BJ (cell line): ENCODE data around the gene CSRP3. TPM values are rescaled to one million over a fixed set of nuclear protein-coding genes. Genes with fewer than 3 reads are reported as not detected.
A peak's percentile ranks its signal among the peaks of the same experiment; 100 is the strongest.

Experiments used
- CTCF ChIA-PET: fragments of 350-600 bp; formaldehyde crosslinking; extraction: SDS; loops from one replicate; lab custom pipeline; 2021; ENCODE audit warnings: antibody characterized with exemption, inconsistent platforms; lab: Yijun Ruan, JAX
- POLR2A ChIA-PET: fragments of 300-600 bp; sonication (Branson Sonifier 250); formaldehyde crosslinking; extraction: SDS; loops from one replicate; lab custom pipeline; 2021; ENCODE audit warnings: antibody characterized with exemption; lab: Charles Lee
- DNase-seq: peaks from one replicate; pipeline ENCODE4 v3.0.0-alpha.2; 2011; ENCODE audit warnings: low read depth
- H3K27me3 ChIP-seq: 2 replicates; pipeline ENCODE4 v1.6.0; 2011; ENCODE audit warnings: low read length; ENCODE audit not compliant: control insufficient read depth, insufficient read depth
- H3K36me3 ChIP-seq: 2 replicates; pipeline ENCODE4 v1.5.1; 2011; ENCODE audit warnings: low read length; ENCODE audit not compliant: control insufficient read depth, insufficient read depth
- H3K4me3 ChIP-seq: 2 replicates; pipeline ENCODE4 v1.5.1; 2011; ENCODE audit warnings: low read depth, mild to moderate bottlenecking, control low read depth, low read length
- polyA plus RNA-seq: library from polyadenylated mRNA; depleted of rRNA; stranded (reverse); fragments of >200 nt; gene quantifications from 2 replicates; pipeline ENCODE4 v1.2.3, GENCODE V29; 2011
- TF ChIP-seq, protein P1 (sequence below): IDR thresholded peaks from 2 replicates; pipeline ENCODE4 v1.5.1; 2011; ENCODE audit warnings: low read depth, mild to moderate bottlenecking, control low read depth, inconsistent platforms, low read length, moderate library complexity; ENCODE audit not compliant: insufficient read depth

Gene CSRP3
- polyA plus RNA-seq, 1 experiment, result not detected

- TF ChIP-seq, protein P1, sequence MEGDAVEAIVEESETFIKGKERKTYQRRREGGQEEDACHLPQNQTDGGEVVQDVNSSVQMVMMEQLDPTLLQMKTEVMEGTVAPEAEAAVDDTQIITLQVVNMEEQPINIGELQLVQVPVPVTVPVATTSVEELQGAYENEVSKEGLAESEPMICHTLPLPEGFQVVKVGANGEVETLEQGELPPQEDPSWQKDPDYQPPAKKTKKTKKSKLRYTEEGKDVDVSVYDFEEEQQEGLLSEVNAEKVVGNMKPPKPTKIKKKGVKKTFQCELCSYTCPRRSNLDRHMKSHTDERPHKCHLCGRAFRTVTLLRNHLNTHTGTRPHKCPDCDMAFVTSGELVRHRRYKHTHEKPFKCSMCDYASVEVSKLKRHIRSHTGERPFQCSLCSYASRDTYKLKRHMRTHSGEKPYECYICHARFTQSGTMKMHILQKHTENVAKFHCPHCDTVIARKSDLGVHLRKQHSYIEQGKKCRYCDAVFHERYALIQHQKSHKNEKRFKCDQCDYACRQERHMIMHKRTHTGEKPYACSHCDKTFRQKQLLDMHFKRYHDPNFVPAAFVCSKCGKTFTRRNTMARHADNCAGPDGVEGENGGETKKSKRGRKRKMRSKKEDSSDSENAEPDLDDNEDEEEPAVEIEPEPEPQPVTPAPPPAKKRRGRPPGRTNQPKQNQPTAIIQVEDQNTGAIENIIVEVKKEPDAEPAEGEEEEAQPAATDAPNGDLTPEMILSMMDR, result no peak
- CTCF ChIA-PET, result interaction anchor here (1.1 kb wide), 1 partner anchor 14 kb away, joined by 4 read pairs; no protein-coding TSS in a partner anchor
- peak; percentile 32 for DNase-seq
- Histone ChIP-seq H3K27me3 (no peaks in the 10 kb centered on the region), H3K36me3 (no peaks in the 10 kb centered on the region; the same call in 1 of the 2 replicates), H3K4me3 (no peak overlapping the region)
- POLR2A ChIA-PET, result no interaction called here
Observed at GRCh38 chr11:19232910-19233503, 31.2 kb upstream of the CSRP3 start.

GRCh38 chr11:19229671-19230070 lies 27.9 kb upstream of the CSRP3 start:
- ChIA-PET CTCF (interaction anchor here (1.3 kb wide), 2 partner anchors 30 to 153 kb away, joined by 4 to 5 read pairs; no protein-coding TSS in a partner anchor), POLR2A (no interaction called here)
- no peaks in the 10 kb centered on the region; the same call in 1 of the 2 replicates for H3K36me3 ChIP-seq
- DNase-seq, result no peak
- no peaks in the 10 kb centered on the region for H3K27me3 ChIP-seq
- TF ChIP-seq, protein P1, result no peak
- no peak overlapping the region for H3K4me3 ChIP-seq

GRCh38 chr11:19228968-19229367 lies 27.2 kb upstream of the CSRP3 start:
- Histone ChIP-seq H3K4me3 (no peak overlapping the region), H3K36me3 (no peaks in the 10 kb centered on the region; the same call in 1 of the 2 replicates), H3K27me3 (no peaks in the 10 kb centered on the region)
- ChIA-PET POLR2A (no interaction called here), CTCF (no interaction called here)
- no peak for DNase-seq
- TF ChIP-seq, protein P1, result no peak

DNA sequence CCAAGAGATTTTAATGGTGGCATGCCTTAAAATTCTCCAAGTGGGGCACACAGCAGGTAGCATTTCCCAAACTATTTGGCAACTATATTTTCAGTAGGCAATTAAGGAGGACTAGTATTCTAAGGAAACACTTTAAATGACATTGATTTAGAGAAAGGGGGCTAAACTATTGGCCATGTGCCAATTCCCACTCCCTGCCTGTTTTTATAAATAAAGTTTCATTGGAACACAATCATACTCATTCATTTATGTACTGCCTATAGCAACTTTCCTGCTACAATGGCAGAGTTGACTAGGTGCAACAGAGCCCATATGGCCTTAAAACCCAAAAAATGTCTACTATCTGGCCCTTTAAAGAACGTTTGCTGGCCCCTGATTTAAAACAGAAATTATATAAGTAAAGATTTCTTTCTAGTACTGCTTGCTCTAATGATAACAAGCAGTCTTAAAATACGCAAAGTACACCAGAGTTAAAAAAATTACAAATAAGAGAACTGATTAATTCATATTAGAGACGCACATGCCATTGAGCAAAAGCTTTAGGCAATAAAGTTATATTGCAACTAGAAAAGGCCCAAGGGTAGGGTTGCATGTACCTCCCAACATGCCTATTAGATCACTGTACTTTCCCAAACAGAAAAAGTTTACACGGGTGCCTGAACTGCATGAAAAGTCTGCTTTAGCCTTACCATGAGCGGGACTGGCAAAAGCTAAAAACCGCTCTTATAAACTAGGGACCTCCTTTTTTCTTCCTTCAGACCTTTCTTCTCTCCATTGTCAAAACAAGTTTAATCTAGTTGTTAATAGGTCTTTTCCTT lies 24.8 kb upstream of the CSRP3 start:
- POLR2A ChIA-PET, result no interaction called here

DNA sequence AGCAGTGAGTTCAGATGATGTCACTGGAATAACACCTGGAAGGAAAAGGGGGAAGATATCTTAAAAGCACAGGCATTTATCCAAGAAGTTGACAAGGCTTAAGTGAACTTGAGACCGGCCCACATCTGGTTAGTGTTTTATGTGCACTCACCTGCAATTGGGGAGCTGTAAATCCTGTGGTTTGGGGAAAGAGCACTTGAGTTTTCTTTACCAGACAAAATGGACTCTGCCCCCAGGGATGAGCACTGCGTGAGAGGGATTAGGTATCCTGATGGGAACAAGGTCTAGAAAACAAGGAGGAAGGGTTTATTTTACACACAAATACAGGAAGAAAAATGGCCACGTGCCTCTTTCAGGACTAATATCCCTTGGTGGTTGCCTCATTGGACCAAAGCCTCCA lies 23.8 kb upstream of the CSRP3 start:
- CTCF ChIA-PET, result interaction anchor here (0.7 kb wide), 1 partner anchor 34 kb away, joined by 3 read pairs; no protein-coding TSS in a partner anchor

More for the DNA sequence above, 24.8 kb upstream of the CSRP3 start:
- CTCF ChIA-PET, result interaction anchor here (1.0 kb wide), 1 partner anchor 18 kb away, joined by 3 read pairs; no protein-coding TSS in a partner anchor
- Histone ChIP-seq H3K36me3 (no peaks in the 10 kb centered on the region; the same call in 1 of the 2 replicates), H3K4me3 (no peak overlapping the region), H3K27me3 (no peaks in the 10 kb centered on the region)
- TF ChIP-seq, protein P1, result no peak
- no peak for DNase-seq

More for the DNA sequence above, 23.8 kb upstream of the CSRP3 start:
- no peaks in the 10 kb centered on the region for H3K27me3 ChIP-seq
- POLR2A ChIA-PET, result no interaction called here
- DNase-seq, result no peak
- H3K36me3 ChIP-seq, result no peaks in the 10 kb centered on the region
- TF ChIP-seq, protein P1, result no peak
- H3K4me3 ChIP-seq, result no peak overlapping the region
